Measurements from ENCODE around the gene CARMIL1.

CARMIL1 gene

GRCh38 chr6:25405442-25405841 lies 126.3 kb downstream of the CARMIL1 start:
- peaks cover under 1% of the 10 kb centered on the region; the same call in 1 of the 2 replicates for H3K4me1 ChIP-seq
- H3K36me3 ChIP-seq: no peaks in the 10 kb centered on the region
- TF ChIP-seq, protein P1, sequence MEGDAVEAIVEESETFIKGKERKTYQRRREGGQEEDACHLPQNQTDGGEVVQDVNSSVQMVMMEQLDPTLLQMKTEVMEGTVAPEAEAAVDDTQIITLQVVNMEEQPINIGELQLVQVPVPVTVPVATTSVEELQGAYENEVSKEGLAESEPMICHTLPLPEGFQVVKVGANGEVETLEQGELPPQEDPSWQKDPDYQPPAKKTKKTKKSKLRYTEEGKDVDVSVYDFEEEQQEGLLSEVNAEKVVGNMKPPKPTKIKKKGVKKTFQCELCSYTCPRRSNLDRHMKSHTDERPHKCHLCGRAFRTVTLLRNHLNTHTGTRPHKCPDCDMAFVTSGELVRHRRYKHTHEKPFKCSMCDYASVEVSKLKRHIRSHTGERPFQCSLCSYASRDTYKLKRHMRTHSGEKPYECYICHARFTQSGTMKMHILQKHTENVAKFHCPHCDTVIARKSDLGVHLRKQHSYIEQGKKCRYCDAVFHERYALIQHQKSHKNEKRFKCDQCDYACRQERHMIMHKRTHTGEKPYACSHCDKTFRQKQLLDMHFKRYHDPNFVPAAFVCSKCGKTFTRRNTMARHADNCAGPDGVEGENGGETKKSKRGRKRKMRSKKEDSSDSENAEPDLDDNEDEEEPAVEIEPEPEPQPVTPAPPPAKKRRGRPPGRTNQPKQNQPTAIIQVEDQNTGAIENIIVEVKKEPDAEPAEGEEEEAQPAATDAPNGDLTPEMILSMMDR (IDR thresholded peaks at IDR 0.05; ENCODE audit: low read depth, low read length): no peak
- no peaks in the 10 kb centered on the region for H3K27me3 ChIP-seq
- no peak overlapping the region for H3K4me3 ChIP-seq (ENCODE audit: low read depth, low read length)
- no peak for DNase-seq
- no peaks in the 10 kb centered on the region for H3K9me3 ChIP-seq

DNA sequence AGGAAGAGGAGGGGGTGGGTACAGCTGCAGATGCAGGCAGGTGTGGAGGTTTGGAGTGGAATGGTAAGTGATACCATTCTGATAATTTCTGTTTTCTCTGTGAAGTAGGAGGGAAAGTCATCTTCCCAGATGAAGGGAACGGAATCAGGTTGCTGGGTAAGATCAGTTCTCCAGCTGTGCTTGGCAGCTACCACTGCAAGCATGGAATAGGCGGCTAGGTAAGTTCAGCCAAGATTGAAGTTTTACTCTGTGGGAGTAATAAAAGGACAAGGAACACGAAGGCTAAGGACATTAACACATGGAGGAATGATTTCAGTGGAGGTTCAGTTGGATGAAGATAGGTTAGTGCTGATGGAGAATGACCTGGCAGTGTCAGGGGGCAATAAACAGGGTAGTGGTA lies 128.3 kb downstream of the CARMIL1 start:
- Histone ChIP-seq H3K4me1 (no peaks in the 10 kb centered on the region), H3K36me3 (no peaks in the 10 kb centered on the region), H3K27me3 (no peaks in the 10 kb centered on the region), H3K9me3 (no peaks in the 10 kb centered on the region), H3K4me3 (ENCODE audit: low read depth, low read length) (no peak overlapping the region)
- no peak for DNase-seq
- TF ChIP-seq, protein P1 (IDR thresholded peaks at IDR 0.05; ENCODE audit: low read depth, low read length): no peak

DNA sequence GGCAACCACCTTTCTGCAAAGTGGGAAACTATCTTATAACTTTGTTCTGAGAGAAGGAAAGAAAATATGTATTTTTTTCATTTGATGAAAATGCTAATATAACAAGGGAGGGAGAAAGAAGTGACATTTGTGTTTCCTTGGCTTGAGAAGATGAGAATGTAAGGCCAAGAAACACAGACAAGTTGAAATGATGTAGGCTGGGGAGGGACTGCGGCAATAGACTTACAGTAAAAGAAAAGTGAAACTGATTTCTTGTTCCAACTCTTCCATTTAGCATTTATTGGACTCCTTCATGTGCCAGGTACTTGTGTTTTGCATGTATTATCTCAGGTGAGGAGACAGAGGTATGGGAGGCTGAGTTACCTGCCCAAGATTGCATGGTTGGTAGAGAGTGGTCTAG lies 130.9 kb downstream of the CARMIL1 start:
- no peaks in the 10 kb centered on the region for H3K36me3 ChIP-seq
- no peak for DNase-seq
- H3K27me3 ChIP-seq: no peaks in the 10 kb centered on the region
- H3K4me3 ChIP-seq (ENCODE audit: low read depth, low read length): no peak overlapping the region
- no peaks in the 10 kb centered on the region for H3K9me3 ChIP-seq
- H3K4me1 ChIP-seq: no peaks in the 10 kb centered on the region; the same call in 1 of the 2 replicates
- TF ChIP-seq, protein P1 (IDR thresholded peaks at IDR 0.05; ENCODE audit: low read depth, low read length): no peak

DNA sequence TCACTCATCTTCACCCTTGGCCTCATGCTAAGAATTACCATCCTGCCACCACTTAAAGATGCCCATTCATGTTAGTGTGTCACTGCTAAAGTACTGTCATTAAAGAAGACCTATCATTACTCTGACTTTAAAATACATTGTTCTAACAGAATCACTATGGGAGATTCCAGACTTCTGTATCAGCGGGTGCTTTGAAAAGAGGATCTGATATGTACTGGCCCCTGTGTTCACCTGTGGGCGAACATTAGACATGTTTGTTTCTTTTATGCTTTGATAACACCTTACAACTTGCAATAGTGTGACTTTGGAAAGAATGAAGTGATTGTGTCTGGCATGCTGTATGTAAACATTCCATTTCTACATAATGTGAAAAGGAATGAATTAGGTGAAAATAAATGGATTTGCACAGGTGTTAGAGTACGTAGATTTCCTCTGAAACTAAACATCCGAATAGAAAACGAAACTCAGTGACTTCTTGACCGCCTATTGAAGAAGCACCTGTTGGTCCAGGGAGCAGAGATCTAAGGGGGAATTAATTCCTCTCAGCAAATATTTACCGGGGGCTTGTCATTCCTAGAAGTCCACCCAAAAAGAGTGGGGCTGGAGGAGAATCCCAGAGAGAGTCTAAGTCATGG lies 132.3 kb downstream of the CARMIL1 start:
- no peaks in the 10 kb centered on the region for H3K36me3 ChIP-seq
- TF ChIP-seq, protein P1 (IDR thresholded peaks at IDR 0.05; ENCODE audit: low read depth, low read length): no peak
- DNase-seq: no peak
- no peak overlapping the region for H3K4me3 ChIP-seq (ENCODE audit: low read depth, low read length)
- H3K4me1 ChIP-seq: peaks cover 8% of the 10 kb centered on the region; the same call in 1 of the 2 replicates
- no peaks in the 10 kb centered on the region for H3K27me3 ChIP-seq
- no peaks in the 10 kb centered on the region for H3K9me3 ChIP-seq

GRCh38 chr6:25413207-25413905 lies 134.2 kb downstream of the CARMIL1 start:
- no peak for DNase-seq

More at GRCh38 chr6:25413207-25413905, 134.2 kb downstream of the CARMIL1 start:
- H3K4me1 ChIP-seq: peaks cover 21% of the 10 kb centered on the region
- no peaks in the 10 kb centered on the region for H3K36me3 ChIP-seq
- no peaks in the 10 kb centered on the region for H3K9me3 ChIP-seq
- no peaks in the 10 kb centered on the region for H3K27me3 ChIP-seq
- TF ChIP-seq, protein P1 (IDR thresholded peaks at IDR 0.05; ENCODE audit: low read depth, low read length): no peak
- H3K4me3 ChIP-seq (ENCODE audit: low read depth, low read length): no peak overlapping the region

Measured in BE2C (cell line).